Neural progenitor cell (in vitro differentiated cells): ENCODE data around the gene KCNK5.
A peak's percentile ranks its signal among the peaks of the same experiment; 100 is the strongest.

ENCODE experiments used
- EZH2 ChIP-seq: fragments of 200-600 bp; sonication (generic); IDR thresholded peaks from 2 replicates; pipeline ENCODE4 v1.6.1; 2017; ENCODE audit warnings: antibody characterized with exemption, mild to moderate bottlenecking, moderate library complexity
- EZH2phosphoT487 ChIP-seq: fragments of 200-600 bp; sonication (generic); IDR thresholded peaks from 2 replicates; pipeline ENCODE4 v1.6.1; 2017; ENCODE audit warnings: antibody characterized with exemption
- TF ChIP-seq, protein P1 (sequence below): fragments of 200-600 bp; sonication (generic); IDR thresholded peaks from 2 replicates; pipeline ENCODE4 v1.5.1; 2017; ENCODE audit warnings: antibody characterized with exemption, mild to moderate bottlenecking

DNA sequence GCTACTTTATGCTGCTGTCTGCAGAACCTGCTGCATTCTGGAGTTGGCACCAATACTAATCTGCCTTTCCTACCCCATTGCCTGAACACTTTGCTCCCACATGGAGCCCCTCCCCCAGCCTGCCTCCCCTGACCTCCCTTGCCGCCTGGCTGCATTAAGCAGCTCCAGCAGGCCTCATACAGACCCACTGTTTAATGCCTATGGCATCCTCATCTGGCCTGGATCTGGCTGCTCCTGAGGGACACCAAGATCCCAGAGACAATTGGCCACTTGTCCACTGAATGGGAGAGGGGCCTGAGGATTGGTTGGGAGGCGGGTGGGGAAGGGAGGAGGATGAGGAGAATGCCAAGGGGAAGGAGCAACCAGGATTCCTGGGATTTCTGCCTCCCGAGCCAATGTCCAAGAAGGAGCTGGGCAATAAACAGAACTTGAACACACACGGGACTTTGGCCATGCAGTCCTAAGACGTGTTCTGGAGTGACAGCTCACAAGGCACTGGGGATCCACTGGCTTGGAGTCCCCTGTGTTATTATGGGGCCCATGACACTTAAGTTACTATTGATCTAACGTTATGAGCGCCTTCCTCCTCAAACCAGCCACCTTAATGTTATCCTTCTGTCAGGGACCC lies 10.4 kb upstream of the KCNK5 start:
- TF ChIP-seq EZH2 (no peak), EZH2phosphoT487 (no peak)
- TF ChIP-seq, protein P1, sequence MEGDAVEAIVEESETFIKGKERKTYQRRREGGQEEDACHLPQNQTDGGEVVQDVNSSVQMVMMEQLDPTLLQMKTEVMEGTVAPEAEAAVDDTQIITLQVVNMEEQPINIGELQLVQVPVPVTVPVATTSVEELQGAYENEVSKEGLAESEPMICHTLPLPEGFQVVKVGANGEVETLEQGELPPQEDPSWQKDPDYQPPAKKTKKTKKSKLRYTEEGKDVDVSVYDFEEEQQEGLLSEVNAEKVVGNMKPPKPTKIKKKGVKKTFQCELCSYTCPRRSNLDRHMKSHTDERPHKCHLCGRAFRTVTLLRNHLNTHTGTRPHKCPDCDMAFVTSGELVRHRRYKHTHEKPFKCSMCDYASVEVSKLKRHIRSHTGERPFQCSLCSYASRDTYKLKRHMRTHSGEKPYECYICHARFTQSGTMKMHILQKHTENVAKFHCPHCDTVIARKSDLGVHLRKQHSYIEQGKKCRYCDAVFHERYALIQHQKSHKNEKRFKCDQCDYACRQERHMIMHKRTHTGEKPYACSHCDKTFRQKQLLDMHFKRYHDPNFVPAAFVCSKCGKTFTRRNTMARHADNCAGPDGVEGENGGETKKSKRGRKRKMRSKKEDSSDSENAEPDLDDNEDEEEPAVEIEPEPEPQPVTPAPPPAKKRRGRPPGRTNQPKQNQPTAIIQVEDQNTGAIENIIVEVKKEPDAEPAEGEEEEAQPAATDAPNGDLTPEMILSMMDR: peak; percentile 4
